SK-N-SH (cell line): ENCODE results near the gene MAP7D3. TPM values are rescaled to one million over a fixed set of nuclear protein-coding genes. Genes with fewer than 3 reads are reported as not detected.
A peak's percentile ranks its signal among the peaks of the same experiment; 100 is the strongest.

ENCODE experiments used
- CTCF ChIA-PET: fragments of 300-600, 350-600 bp; formaldehyde crosslinking; extraction: SDS; loops from one replicate; lab custom pipeline; 2021; lab: Yijun Ruan, JAX
- POLR2A ChIA-PET: fragments of 350-600 bp; sonication (Branson Sonifier 250); formaldehyde crosslinking; extraction: SDS; loops from one replicate; lab custom pipeline; 2020; ENCODE audit warnings: antibody characterized with exemption, inconsistent platforms; lab: Yijun Ruan, JAX
- DNase-seq: peaks from one replicate; pipeline ENCODE4 v3.0.0; 2012
- H2AFZ ChIP-seq: fragments of 200-600 bp; sonication (generic); 2 replicates; pipeline ENCODE4 v1.8.1; 2016; ENCODE audit warnings: antibody characterized with exemption, mild to moderate bottlenecking, low read depth
- H3F3A ChIP-seq: fragments of 200-600 bp; sonication (generic); replicated peaks from 2 replicates; pipeline ENCODE3; 2016; ENCODE audit warnings: antibody characterized with exemption, mild to moderate bottlenecking; ENCODE audit not compliant: insufficient read depth
- H3K27ac ChIP-seq, 2 experiments: fragments of 200-500 bp in 1 of 2; fragments of 200-600 bp in 1 of 2; sonication (Bioruptor generic) in 1 of 2; sonication (generic), shearing (Covaris generic) in 1 of 2; 2 replicates each; pipeline versions ENCODE4 v1.5.1 to v1.6.1; 2014 to 2016; ENCODE audit warnings: low read depth in 2 of 2, inconsistent platforms in 1 of 2, low read length in 1 of 2, mild to moderate bottlenecking in 1 of 2, mixed read lengths in 1 of 2
- H3K27me3 ChIP-seq: fragments of 200-600 bp; sonication (generic), shearing (Covaris generic); 2 replicates; pipeline ENCODE4 v1.6.1; 2016; ENCODE audit warnings: mixed run types; ENCODE audit not compliant: insufficient read depth
- H3K36me3 ChIP-seq, 2 experiments: fragments of 200-500 bp in 1 of 2; fragments of 200-600 bp in 1 of 2; sonication (Bioruptor generic) in 1 of 2; sonication (generic) in 1 of 2; replicated peaks in 1 of 2; 2 replicates each; pipeline versions ENCODE3 to v1.5.1; 2014 to 2016; ENCODE audit warnings: low read length in 1 of 2, mild to moderate bottlenecking in 1 of 2; ENCODE audit not compliant: insufficient read depth in 2 of 2, control insufficient read depth in 1 of 2
- H3K4me1 ChIP-seq, 2 experiments: fragments of 200-500 bp in 1 of 2; fragments of 200-600 bp in 1 of 2; sonication (Bioruptor generic) in 1 of 2; sonication (generic), shearing (Covaris generic) in 1 of 2; 2 replicates each; pipeline versions ENCODE4 v1.5.1 to v1.6.1; 2014 to 2016; ENCODE audit warnings: low read depth in 1 of 2, low read length in 1 of 2, mixed run types in 1 of 2; ENCODE audit not compliant: insufficient read depth in 2 of 2, control insufficient read depth in 1 of 2
- H3K4me2 ChIP-seq: fragments of 200-600 bp; sonication (generic), shearing (Covaris generic); 2 replicates; pipeline ENCODE4 v1.6.1; 2017; ENCODE audit warnings: mixed run types
- H3K4me3 ChIP-seq, 2 experiments: fragments of 200-500 bp in 1 of 2; fragments of 200-600 bp in 1 of 2; sonication (Bioruptor generic) in 1 of 2; sonication (generic), shearing (Covaris generic) in 1 of 2; 2 replicates each; pipeline versions ENCODE4 v1.5.1 to v1.8.1; 2014 to 2016; ENCODE audit warnings: low read depth in 2 of 2, inconsistent platforms in 1 of 2, low read length in 1 of 2, mild to moderate bottlenecking in 1 of 2, mixed read lengths in 1 of 2, moderate library complexity in 1 of 2
- H3K79me2 ChIP-seq: fragments of 200-600 bp; sonication (generic); 2 replicates; pipeline ENCODE4 v1.8.1; 2017; ENCODE audit warnings: mild to moderate bottlenecking; ENCODE audit not compliant: insufficient read depth
- H3K9ac ChIP-seq: fragments of 200-600 bp; sonication (generic); 2 replicates; pipeline ENCODE4 v1.6.1; 2017; ENCODE audit warnings: mixed run types
- H3K9me2 ChIP-seq: fragments of 200-600 bp; sonication (generic); 2 replicates; pipeline ENCODE4 v1.6.1; 2017; ENCODE audit warnings: mixed run types
- H3K9me3 ChIP-seq: fragments of 200-600 bp; sonication (generic); 2 replicates; pipeline ENCODE4 v1.6.1; 2017; ENCODE audit warnings: mixed run types, mild to moderate bottlenecking, moderate library complexity
- H4K20me1 ChIP-seq: fragments of 200-600 bp; sonication (generic); 2 replicates; pipeline ENCODE4 v1.6.1; 2017; ENCODE audit warnings: mild to moderate bottlenecking, mixed run types; ENCODE audit not compliant: insufficient read depth
- CHD2 ChIP-seq: fragments of 150-350 bp; IDR thresholded peaks from 2 replicates; pipeline ENCODE4 v1.6.1; 2018; ENCODE audit warnings: low read length; ENCODE audit not compliant: partially characterized antibody
- EP300 ChIP-seq, 2 experiments: IDR thresholded peaks; 2 replicates each; pipeline versions ENCODE4 v1.4.0 to v1.6.1; 2012; ENCODE audit warnings: borderline replicate concordance in 1 of 2, low read depth in 1 of 2, low read length in 1 of 2
- FOSL2 ChIP-seq: IDR thresholded peaks from 2 replicates; pipeline ENCODE4 v1.4.0; 2012; ENCODE audit warnings: low read depth, mild to moderate bottlenecking, moderate library complexity, borderline replicate concordance
- FOXM1 ChIP-seq: IDR thresholded peaks from 2 replicates; pipeline ENCODE4 v1.4.0; 2012; ENCODE audit warnings: low read depth, mild to moderate bottlenecking
- GABPA ChIP-seq: IDR thresholded peaks from 2 replicates; pipeline ENCODE4 v1.4.0; 2012; ENCODE audit warnings: low read depth, mild to moderate bottlenecking
- MAX ChIP-seq: IDR thresholded peaks from 2 replicates; pipeline ENCODE4 v1.4.0; 2012; ENCODE audit warnings: low read depth
- MEF2A ChIP-seq: IDR thresholded peaks from 2 replicates; pipeline ENCODE4 v1.4.0; 2012; ENCODE audit warnings: low read depth, borderline replicate concordance
- MXI1 ChIP-seq: IDR thresholded peaks from 2 replicates; pipeline ENCODE4 v1.6.1; 2012; ENCODE audit warnings: mild to moderate bottlenecking, low read depth, low read length, improper control_type of control experiment
- RAD21 ChIP-seq: IDR thresholded peaks from 2 replicates; pipeline ENCODE4 v1.6.1; 2012; ENCODE audit warnings: mild to moderate bottlenecking, low read length
- RCOR1 ChIP-seq: fragments of 150-350 bp; IDR thresholded peaks from 2 replicates; pipeline ENCODE4 v1.6.1; 2017; ENCODE audit warnings: antibody characterized with exemption, low read length
- REST ChIP-seq: IDR thresholded peaks from 2 replicates; pipeline ENCODE4 v1.6.1; 2012; ENCODE audit warnings: mild to moderate bottlenecking, low read depth, low read length, moderate library complexity
- RFX5 ChIP-seq: IDR thresholded peaks from 2 replicates; pipeline ENCODE4 v1.6.1; 2012; ENCODE audit warnings: mild to moderate bottlenecking, improper control_type of control experiment, low read length
- RXRA ChIP-seq: IDR thresholded peaks from 2 replicates; pipeline ENCODE4 v1.4.0; 2012; ENCODE audit warnings: low read depth, mild to moderate bottlenecking, borderline replicate concordance
- SIN3A ChIP-seq: IDR thresholded peaks from 2 replicates; pipeline ENCODE4 v1.6.1; 2012; ENCODE audit warnings: low read depth, mild to moderate bottlenecking, low read length, moderate library complexity, borderline replicate concordance
- SMC3 ChIP-seq: IDR thresholded peaks from 2 replicates; pipeline ENCODE4 v1.6.1; 2012; ENCODE audit warnings: low read depth, low read length, improper control_type of control experiment
- TCF12 ChIP-seq: IDR thresholded peaks from 2 replicates; pipeline ENCODE4 v1.4.0; 2012
- USF1 ChIP-seq: IDR thresholded peaks from 2 replicates; pipeline ENCODE4 v1.4.0; 2012; ENCODE audit warnings: low read depth, borderline replicate concordance
- YY1 ChIP-seq: IDR thresholded peaks from 2 replicates; pipeline ENCODE4 v1.4.0; 2012; ENCODE audit warnings: low read depth, mild to moderate bottlenecking
- WGBS: methylation state at CpG from one replicate; pipeline ENCODE4 v1.1.6; 2017; ENCODE audit warnings: low lambda C conversion rate; 5-methylcytosine and 5-hydroxymethylcytosine counted together
- polyA plus RNA-seq, 3 experiments: library from polyadenylated mRNA; depleted of rRNA; stranded (reverse); fragments of >200 nt; gene quantifications; 2 replicates each; pipeline ENCODE4 v1.2.3, GENCODE V29; 2012
- TF ChIP-seq, protein P1 (sequence below): fragments of 150-350 bp; IDR thresholded peaks from 2 replicates; pipeline ENCODE4 v1.6.1; 2016; ENCODE audit warnings: mild to moderate bottlenecking, low read depth, low read length
- TF ChIP-seq, protein P2 (sequence below): fragments of 150-350 bp; IDR thresholded peaks from 2 replicates; pipeline ENCODE4 v1.6.1; 2017; ENCODE audit warnings: antibody characterized with exemption, low read length, low read depth, borderline replicate concordance
- TF ChIP-seq, protein P3 (sequence below): IDR thresholded peaks from 2 replicates; pipeline ENCODE4; 2012

The MAP7D3 gene
- polyA plus RNA-seq, 1 of the 3 experiments (the other 2 are of a cell fraction) = 5.8 TPM

DNA sequence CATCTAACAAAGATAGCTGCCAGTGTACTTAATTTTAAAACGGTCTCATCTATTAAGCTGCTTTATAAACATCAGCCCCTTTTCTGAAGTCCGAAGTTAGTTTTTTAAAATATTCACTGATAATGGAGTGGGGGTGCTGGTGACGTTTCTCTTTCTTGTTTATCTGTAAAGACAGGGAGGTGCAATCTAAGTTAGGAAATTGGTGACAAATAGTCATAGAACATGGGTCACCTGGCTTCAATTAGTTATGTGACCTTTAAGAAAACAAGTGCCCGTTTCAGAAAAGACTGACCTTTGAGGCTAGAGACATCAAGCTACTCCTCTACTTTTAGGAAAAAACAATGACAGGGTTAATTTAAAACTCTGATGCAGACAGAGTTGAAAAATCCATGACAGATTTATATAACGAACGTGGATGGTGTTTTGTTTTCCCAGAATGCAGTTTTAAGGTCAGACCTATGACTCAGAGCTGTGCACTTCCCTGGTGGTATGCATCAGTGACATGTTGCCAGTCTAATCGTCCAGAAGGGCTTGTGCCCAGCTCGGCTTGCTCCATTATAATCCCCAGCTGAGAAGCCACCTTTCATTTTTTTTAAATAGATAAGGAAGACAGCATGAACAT is 65.7 kb downstream of the MAP7D3 start (continued):
- TF ChIP-seq, protein P1, sequence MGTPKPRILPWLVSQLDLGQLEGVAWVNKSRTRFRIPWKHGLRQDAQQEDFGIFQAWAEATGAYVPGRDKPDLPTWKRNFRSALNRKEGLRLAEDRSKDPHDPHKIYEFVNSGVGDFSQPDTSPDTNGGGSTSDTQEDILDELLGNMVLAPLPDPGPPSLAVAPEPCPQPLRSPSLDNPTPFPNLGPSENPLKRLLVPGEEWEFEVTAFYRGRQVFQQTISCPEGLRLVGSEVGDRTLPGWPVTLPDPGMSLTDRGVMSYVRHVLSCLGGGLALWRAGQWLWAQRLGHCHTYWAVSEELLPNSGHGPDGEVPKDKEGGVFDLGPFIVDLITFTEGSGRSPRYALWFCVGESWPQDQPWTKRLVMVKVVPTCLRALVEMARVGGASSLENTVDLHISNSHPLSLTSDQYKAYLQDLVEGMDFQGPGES = no peak
- TF ChIP-seq RFX5 = no peak
- no peak for TF ChIP-seq YY1
- peak; percentile 56 for TF ChIP-seq TCF12
- no peak for TF ChIP-seq GABPA
- TF ChIP-seq FOSL2 = peak; percentile 55; the same call in 1 of the 2 replicates
- no peak for TF ChIP-seq SMC3
- no peak for TF ChIP-seq SIN3A
- TF ChIP-seq RCOR1 = no peak
- TF ChIP-seq RXRA = peak; percentile 39; the same call in 1 of the 2 replicates
- no peak for TF ChIP-seq CHD2
- TF ChIP-seq USF1 = no peak

DNA sequence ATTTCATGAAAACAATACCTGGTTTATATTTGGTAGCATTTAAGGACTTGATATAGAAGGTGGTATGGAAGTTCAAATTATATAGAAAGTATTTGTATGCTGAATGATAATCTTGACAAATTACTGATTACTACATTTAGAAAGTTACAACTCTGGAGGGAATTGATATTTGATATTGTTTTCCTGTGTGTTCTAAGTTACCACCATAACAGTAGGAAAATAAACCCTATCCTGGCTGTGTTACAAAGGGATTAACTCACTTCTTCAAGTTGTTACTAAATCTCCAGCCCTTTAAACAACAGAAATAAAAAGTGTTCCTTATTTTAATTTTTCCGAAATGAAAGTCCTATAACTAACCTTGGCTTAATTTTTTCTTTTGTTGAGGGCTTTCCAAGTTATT is 67.3 kb downstream of the MAP7D3 start:
- Histone ChIP-seq H3K9ac (no peak overlapping the region), H3K9me2 (no peaks in the 10 kb centered on the region), H3K4me2 (no peak overlapping the region), H4K20me1 (no peaks in the 10 kb centered on the region), H2AFZ (no peak overlapping the region), H3K27me3 (no peaks in the 10 kb centered on the region), H3K79me2 (no peaks in the 10 kb centered on the region), H3K9me3 (no peaks in the 10 kb centered on the region), H3K36me3 (no peaks in the 10 kb centered on the region), H3F3A (peaks cover 4% of the 10 kb centered on the region), H3K27ac (peak overlapping the region in 1 of 2 experiments; percentile 80; a peak in 1 of 4 replicates), H3K4me3 (no peak overlapping the region), H3K4me1 (peaks cover 0 to 4% of the 10 kb centered on the region in 2 experiments; a peak in 3 of 4 replicates)
- ChIA-PET POLR2A (no interaction called here), CTCF (no interaction called here)
- WGBS = 27% methylated on average over 1 of the region's 1 CpG
- DNase-seq = no peak
- no peak for TF ChIP-seq REST
- no peak for TF ChIP-seq EP300 (IDR thresholded peaks at IDR 0.05; ENCODE audit: borderline replicate concordance in 1 of 2, low read depth in 1 of 2, low read length in 1 of 2)
- TF ChIP-seq MAX = no peak
- TF ChIP-seq GABPA = no peak
- TF ChIP-seq MXI1 = no peak
- no peak for TF ChIP-seq RAD21
- TF ChIP-seq FOXM1 = no peak
- no peak for TF ChIP-seq SIN3A
- TF ChIP-seq YY1 = no peak
- TF ChIP-seq, protein P1 = no peak
- no peak for TF ChIP-seq RFX5
- TF ChIP-seq TCF12 = no peak
- no peak for TF ChIP-seq MEF2A
- TF ChIP-seq, protein P2, sequence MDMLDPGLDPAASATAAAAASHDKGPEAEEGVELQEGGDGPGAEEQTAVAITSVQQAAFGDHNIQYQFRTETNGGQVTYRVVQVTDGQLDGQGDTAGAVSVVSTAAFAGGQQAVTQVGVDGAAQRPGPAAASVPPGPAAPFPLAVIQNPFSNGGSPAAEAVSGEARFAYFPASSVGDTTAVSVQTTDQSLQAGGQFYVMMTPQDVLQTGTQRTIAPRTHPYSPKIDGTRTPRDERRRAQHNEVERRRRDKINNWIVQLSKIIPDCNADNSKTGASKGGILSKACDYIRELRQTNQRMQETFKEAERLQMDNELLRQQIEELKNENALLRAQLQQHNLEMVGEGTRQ = no peak
- TF ChIP-seq FOSL2 = no peak
- TF ChIP-seq, protein P3, sequence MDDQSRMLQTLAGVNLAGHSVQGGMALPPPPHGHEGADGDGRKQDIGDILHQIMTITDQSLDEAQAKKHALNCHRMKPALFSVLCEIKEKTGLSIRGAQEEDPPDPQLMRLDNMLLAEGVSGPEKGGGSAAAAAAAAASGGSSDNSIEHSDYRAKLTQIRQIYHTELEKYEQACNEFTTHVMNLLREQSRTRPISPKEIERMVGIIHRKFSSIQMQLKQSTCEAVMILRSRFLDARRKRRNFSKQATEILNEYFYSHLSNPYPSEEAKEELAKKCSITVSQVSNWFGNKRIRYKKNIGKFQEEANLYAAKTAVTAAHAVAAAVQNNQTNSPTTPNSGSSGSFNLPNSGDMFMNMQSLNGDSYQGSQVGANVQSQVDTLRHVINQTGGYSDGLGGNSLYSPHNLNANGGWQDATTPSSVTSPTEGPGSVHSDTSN = no peak
